ENCODE results near the gene ETV6. TPM values are rescaled to one million over a fixed set of nuclear protein-coding genes. Genes with fewer than 3 reads are reported as not detected.

ETV6 gene
- total RNA-seq, 3 donors from 2014 or later, result 17.8 to 58.7 (median 45.2) TPM

DNA sequence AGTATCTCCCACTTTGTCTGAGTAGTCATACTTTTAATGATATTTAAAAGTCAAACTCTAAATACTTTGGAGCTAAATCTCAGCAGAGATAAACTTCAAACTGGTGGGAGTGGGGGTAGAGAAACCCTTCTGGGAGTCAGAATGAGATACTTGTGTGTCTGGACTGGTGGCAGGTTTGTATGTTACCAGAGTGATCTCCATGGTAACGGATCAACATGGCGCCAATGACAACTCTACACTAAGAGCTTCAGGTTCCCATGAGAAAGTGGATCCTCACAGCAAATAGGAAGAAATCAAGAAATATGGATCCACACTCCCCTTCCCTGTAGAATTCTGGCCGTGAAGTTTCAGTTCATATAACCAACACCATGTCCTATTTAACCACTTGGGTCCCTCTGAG is 121.9 kb downstream of the ETV6 start:
- DNase-seq (ENCODE audit: low spot score in 2 of 2), result no peak
- no peak overlapping the region for H3K4me3 ChIP-seq
- TF ChIP-seq, protein P1, sequence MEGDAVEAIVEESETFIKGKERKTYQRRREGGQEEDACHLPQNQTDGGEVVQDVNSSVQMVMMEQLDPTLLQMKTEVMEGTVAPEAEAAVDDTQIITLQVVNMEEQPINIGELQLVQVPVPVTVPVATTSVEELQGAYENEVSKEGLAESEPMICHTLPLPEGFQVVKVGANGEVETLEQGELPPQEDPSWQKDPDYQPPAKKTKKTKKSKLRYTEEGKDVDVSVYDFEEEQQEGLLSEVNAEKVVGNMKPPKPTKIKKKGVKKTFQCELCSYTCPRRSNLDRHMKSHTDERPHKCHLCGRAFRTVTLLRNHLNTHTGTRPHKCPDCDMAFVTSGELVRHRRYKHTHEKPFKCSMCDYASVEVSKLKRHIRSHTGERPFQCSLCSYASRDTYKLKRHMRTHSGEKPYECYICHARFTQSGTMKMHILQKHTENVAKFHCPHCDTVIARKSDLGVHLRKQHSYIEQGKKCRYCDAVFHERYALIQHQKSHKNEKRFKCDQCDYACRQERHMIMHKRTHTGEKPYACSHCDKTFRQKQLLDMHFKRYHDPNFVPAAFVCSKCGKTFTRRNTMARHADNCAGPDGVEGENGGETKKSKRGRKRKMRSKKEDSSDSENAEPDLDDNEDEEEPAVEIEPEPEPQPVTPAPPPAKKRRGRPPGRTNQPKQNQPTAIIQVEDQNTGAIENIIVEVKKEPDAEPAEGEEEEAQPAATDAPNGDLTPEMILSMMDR (IDR thresholded peaks at IDR 0.05), result no peak
- TF ChIP-seq POLR2AphosphoS5 (IDR thresholded peaks at IDR 0.05) (no peak), POLR2A (IDR thresholded peaks at IDR 0.05) (no peak)
- H3K9me3 ChIP-seq, result no peaks in the 10 kb centered on the region
- H3K27me3 ChIP-seq, result no peaks in the 10 kb centered on the region
- peak overlapping the region in 1 of 2 donors; percentile 20 for H3K27ac ChIP-seq
- intact Hi-C loops (cut with DNase I; ENCODE audit: low total_unique reads), result no loop called here
- peaks cover 0 to 2% of the 10 kb centered on the region in 2 donors for H3K4me1 ChIP-seq
- H3K36me3 ChIP-seq, result no peaks in the 10 kb centered on the region

DNA sequence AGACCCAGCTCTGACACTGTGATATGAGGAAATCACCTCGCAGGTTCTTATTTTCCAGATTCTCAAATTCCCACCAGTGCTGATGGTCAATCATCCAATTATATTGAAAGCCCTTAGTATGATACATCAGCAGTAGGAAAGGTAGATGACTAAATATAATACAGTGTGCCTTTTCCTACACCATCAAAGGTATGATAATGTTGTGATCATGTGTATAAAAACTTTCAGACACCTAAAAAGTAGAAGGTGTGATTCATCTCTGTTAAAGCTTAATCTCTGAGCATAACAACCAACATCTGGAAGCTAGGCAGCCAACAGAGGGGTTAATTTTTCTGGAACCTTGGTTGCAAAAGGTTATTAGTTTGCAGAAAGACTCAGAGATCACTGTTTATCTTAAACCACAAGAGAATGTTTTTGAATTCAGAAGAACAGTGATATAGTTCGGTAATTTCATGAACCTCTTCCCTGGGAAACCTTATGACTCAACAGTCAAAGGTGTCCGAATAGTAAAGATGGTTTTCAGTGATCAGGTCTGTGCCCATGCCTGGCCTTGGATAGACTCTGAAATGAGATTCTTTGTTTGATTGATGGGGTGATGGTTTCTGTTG is 122.5 kb downstream of the ETV6 start:
- intact Hi-C loops (cut with DNase I; ENCODE audit: low total_unique reads), result no loop called here
- TF ChIP-seq, protein P1 (IDR thresholded peaks at IDR 0.05), result no peak
- TF ChIP-seq POLR2A (IDR thresholded peaks at IDR 0.05) (no peak), POLR2AphosphoS5 (IDR thresholded peaks at IDR 0.05) (no peak)
- peaks cover 0 to 5% of the 10 kb centered on the region in 2 donors for H3K4me1 ChIP-seq

DNA sequence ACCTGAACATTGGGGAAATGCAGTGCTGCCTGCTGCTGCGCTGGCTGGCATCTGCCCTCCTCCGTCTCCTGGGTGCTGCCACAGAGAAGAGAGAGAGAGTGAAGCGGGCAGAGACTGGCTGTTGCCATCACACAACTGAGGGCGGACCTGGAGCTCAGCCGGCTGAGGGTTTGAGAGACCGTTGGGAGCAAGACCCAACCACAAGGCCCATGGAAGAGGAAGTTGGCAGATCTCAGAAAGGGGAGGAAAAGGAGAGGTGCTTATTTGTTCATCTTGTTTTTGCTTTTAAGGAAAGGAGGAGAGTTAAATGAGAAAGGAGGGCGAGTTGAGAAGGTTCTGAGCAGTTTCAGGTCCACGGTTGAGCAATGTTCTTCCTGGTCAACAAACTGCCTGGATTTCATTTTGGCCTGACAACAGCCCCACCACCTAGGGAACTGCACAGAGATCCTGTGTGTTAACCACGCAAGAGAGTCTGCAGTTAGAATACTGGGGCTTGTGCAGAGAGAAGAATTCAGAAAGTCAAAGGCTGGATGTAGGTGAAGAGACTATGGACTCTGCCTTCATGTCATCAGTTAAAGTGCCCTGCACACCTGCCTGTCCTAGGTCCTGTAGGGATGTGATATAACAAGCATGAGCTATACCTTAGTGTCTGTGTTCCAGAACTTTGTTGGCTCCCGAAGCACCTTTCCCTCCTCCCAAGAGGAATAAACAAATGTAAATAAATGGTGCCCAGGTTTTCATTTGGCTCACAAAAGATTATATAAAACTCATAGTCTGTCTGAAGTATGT is 124.6 kb downstream of the ETV6 start:
- DNase-seq (ENCODE audit: low spot score in 2 of 2), result no peak
- Histone ChIP-seq H3K27ac (peak overlapping the region; percentile 23 to 41), H3K36me3 (no peaks in the 10 kb centered on the region), H3K9me3 (no peaks in the 10 kb centered on the region), H3K4me1 (peaks cover 0 to 8% of the 10 kb centered on the region in 2 donors), H3K4me3 (no peak overlapping the region), H3K27me3 (no peaks in the 10 kb centered on the region)
- TF ChIP-seq, protein P1 (IDR thresholded peaks at IDR 0.05), result no peak
- TF ChIP-seq POLR2A (IDR thresholded peaks at IDR 0.05) (no peak), POLR2AphosphoS5 (IDR thresholded peaks at IDR 0.05) (no peak)
- intact Hi-C loops (cut with DNase I; ENCODE audit: low total_unique reads), result no loop called here

More for the DNA sequence above, 122.5 kb downstream of the ETV6 start:
- Histone ChIP-seq H3K36me3 (no peaks in the 10 kb centered on the region), H3K27ac (peak overlapping the region in 1 of 2 donors; percentile 20), H3K9me3 (no peaks in the 10 kb centered on the region), H3K27me3 (no peaks in the 10 kb centered on the region), H3K4me3 (no peak overlapping the region)
- no peak for DNase-seq (ENCODE audit: low spot score in 2 of 2)

DNA sequence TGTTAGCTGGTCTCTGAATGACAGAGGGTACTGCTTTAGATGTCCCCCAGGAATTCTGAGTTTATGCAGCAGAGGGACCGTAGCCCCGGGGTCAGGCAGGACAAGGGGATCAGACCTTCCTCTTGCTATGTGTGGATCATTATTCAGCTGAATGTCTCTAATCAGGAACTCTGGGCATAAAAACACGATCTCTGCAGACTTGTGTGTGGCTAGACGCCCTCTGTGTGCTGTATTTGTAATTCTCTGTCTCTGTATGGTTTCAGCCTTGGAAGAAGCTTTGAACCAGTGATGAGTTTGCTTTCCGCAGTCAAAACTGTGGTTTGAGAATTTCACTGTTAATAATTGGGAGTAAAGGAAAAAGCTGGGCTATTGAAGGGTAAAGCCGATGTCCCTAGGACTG is 125.3 kb downstream of the ETV6 start:
- Histone ChIP-seq H3K27ac (peak overlapping the region; percentile 1 to 41), H3K27me3 (no peaks in the 10 kb centered on the region), H3K4me1 (peaks cover 0 to 16% of the 10 kb centered on the region in 2 donors), H3K4me3 (no peak overlapping the region), H3K9me3 (no peaks in the 10 kb centered on the region), H3K36me3 (no peaks in the 10 kb centered on the region)
- TF ChIP-seq, protein P1 (IDR thresholded peaks at IDR 0.05), result no peak
- TF ChIP-seq POLR2AphosphoS5 (IDR thresholded peaks at IDR 0.05) (no peak), POLR2A (IDR thresholded peaks at IDR 0.05) (no peak)
- intact Hi-C loops (cut with DNase I; ENCODE audit: low total_unique reads), result no loop called here
- no peak for DNase-seq (ENCODE audit: low spot score in 2 of 2)

DNA sequence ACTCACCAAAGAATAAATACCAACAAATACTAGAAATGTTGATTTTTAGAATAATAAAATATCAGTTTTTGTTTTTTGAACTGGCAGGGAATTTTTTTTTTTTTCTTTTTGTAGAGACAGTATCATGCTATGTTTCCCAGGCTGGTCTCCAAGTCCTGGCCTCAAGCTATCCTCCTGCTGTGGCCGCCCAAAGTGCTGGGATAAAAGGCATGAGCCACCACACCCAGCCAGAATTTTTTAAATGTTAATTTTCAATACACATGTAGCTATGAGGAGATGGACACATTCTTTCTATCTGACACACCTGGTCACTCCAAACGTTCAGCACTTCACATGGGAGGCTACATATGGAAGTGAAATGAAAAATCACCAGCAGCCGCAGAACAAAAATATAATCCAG is 126.8 kb downstream of the ETV6 start:
- intact Hi-C loops (cut with DNase I; ENCODE audit: low total_unique reads), result no loop called here
- Histone ChIP-seq H3K4me3 (no peak overlapping the region), H3K36me3 (no peaks in the 10 kb centered on the region), H3K27ac (no peak overlapping the region), H3K9me3 (no peaks in the 10 kb centered on the region), H3K4me1 (peaks cover 0 to 17% of the 10 kb centered on the region in 2 donors), H3K27me3 (no peaks in the 10 kb centered on the region)
- TF ChIP-seq POLR2AphosphoS5 (IDR thresholded peaks at IDR 0.05) (no peak), POLR2A (IDR thresholded peaks at IDR 0.05) (no peak)
- TF ChIP-seq, protein P1 (IDR thresholded peaks at IDR 0.05), result no peak
- DNase-seq (ENCODE audit: low spot score in 2 of 2), result no peak
